ENCODE measurements around the gene VPS36. TPM values are rescaled to one million over a fixed set of nuclear protein-coding genes. Genes with fewer than 3 reads are reported as not detected.

Gene VPS36
- total and polyA plus RNA-seq, 2 of the 13 experiments (the other 11 are each of a cell fraction or from before 2014, with no cell fraction given) = 17.2 to 22.4 TPM

GRCh38 chr13:52455677-52456041, 5.2 kb upstream of the VPS36 start (continued):
- TF ChIP-seq ZNF780A (CRISPR knock-in tag; IDR thresholded peaks at IDR 0.05) (no peak), ATF4 (CRISPR knock-in tag; IDR thresholded peaks at IDR 0.05) (no peak), BCLAF1 (IDR thresholded peaks at IDR 0.05) (no peak), FOXO4 (CRISPR knock-in tag; conservative IDR thresholded peaks at IDR 0.05) (no peak), KLF11 (CRISPR knock-in tag; IDR thresholded peaks at IDR 0.05) (0 out of 2 replicates have a peak, but pooled peaks have one; percentile 67), RARA (CRISPR knock-in tag; IDR thresholded peaks at IDR 0.05) (no peak), CHD2 (IDR thresholded peaks at IDR 0.05; ENCODE audit: low read depth, low read length) (peak; percentile 33; the same call in 1 of the 2 replicates), NRL (CRISPR knock-in tag; IDR thresholded peaks at IDR 0.05; ENCODE audit: borderline replicate concordance) (no peak), DNMT1 (CRISPR knock-in tag; IDR thresholded peaks at IDR 0.05) (no peak), ZNF292 (CRISPR knock-in tag; IDR thresholded peaks at IDR 0.05; ENCODE audit: borderline replicate concordance, low read depth) (no peak), ZNF670 (CRISPR knock-in tag; IDR thresholded peaks at IDR 0.05; ENCODE audit: borderline replicate concordance) (no peak; the same call in 1 of the 2 replicates), ZEB1 (IDR thresholded peaks at IDR 0.05; ENCODE audit: insufficient replicate concordance, low read depth) (no peak), ARID2 (CRISPR knock-in tag; IDR thresholded peaks at IDR 0.05; ENCODE audit: borderline replicate concordance) (peak; percentile 85; the same call in 1 of the 2 replicates), ZNF878 (CRISPR knock-in tag; IDR thresholded peaks at IDR 0.05) (no peak)
- TF ChIP-seq, protein P1, sequence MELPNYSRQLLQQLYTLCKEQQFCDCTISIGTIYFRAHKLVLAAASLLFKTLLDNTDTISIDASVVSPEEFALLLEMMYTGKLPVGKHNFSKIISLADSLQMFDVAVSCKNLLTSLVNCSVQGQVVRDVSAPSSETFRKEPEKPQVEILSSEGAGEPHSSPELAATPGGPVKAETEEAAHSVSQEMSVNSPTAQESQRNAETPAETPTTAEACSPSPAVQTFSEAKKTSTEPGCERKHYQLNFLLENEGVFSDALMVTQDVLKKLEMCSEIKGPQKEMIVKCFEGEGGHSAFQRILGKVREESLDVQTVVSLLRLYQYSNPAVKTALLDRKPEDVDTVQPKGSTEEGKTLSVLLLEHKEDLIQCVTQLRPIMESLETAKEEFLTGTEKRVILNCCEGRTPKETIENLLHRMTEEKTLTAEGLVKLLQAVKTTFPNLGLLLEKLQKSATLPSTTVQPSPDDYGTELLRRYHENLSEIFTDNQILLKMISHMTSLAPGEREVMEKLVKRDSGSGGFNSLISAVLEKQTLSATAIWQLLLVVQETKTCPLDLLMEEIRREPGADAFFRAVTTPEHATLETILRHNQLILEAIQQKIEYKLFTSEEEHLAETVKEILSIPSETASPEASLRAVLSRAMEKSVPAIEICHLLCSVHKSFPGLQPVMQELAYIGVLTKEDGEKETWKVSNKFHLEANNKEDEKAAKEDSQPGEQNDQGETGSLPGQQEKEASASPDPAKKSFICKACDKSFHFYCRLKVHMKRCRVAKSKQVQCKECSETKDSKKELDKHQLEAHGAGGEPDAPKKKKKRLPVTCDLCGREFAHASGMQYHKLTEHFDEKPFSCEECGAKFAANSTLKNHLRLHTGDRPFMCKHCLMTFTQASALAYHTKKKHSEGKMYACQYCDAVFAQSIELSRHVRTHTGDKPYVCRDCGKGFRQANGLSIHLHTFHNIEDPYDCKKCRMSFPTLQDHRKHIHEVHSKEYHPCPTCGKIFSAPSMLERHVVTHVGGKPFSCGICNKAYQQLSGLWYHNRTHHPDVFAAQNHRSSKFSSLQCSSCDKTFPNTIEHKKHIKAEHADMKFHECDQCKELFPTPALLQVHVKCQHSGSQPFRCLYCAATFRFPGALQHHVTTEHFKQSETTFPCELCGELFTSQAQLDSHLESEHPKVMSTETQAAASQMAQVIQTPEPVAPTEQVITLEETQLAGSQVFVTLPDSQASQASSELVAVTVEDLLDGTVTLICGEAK (IDR thresholded peaks at IDR 0.05) = no peak
- TF ChIP-seq, protein P1 (CRISPR knock-in tag; IDR thresholded peaks at IDR 0.05) = no peak

Data from HepG2 (cell line).